C4-2B (cell line): ENCODE measurements around the gene GALNT2.

ENCODE experiments used
- ZFX ChIP-seq: fragments of 450-650 bp; IDR thresholded peaks from 2 replicates; pipeline ENCODE4 v1.6.1; 2017
- TF ChIP-seq, protein P1 (sequence below): fragments of 450-650 bp; conservative IDR thresholded peaks from 2 replicates; pipeline ENCODE4 v1.5.1; 2017; ENCODE audit warnings: mild to moderate bottlenecking

DNA sequence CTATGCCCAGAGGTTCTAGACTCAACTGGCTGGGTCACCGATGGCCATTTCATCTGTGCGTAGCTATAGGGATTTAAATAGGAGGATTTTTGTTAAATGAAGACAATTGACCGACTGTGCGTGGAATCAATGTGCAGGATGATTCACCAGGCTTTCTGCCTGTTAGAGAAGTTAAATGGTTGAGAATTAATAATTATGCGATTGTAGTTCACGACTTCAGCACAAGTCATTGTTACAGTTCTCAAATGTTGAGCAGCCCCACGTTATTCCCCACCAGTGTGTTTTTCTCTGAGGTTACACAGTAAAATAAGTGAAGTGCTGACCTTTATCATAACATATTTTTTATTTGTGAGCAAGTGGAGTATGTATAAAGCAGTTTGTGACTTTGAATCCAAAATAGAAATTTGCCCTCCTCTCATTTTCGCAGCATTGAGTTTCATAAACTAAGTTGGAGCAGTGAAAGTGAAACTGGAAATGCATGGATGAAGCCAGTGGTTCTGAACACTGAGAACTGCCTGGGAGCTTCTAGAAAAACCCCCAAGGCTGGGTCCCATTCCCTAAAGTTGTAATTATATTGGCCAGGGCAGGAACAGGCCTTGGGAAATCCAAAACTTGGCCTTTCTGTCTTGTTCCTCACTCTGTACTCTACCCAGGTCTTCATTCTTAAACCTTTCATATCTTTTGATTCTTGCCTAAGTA lies 102.6 kb downstream of the GALNT2 start:
- TF ChIP-seq, protein P1, sequence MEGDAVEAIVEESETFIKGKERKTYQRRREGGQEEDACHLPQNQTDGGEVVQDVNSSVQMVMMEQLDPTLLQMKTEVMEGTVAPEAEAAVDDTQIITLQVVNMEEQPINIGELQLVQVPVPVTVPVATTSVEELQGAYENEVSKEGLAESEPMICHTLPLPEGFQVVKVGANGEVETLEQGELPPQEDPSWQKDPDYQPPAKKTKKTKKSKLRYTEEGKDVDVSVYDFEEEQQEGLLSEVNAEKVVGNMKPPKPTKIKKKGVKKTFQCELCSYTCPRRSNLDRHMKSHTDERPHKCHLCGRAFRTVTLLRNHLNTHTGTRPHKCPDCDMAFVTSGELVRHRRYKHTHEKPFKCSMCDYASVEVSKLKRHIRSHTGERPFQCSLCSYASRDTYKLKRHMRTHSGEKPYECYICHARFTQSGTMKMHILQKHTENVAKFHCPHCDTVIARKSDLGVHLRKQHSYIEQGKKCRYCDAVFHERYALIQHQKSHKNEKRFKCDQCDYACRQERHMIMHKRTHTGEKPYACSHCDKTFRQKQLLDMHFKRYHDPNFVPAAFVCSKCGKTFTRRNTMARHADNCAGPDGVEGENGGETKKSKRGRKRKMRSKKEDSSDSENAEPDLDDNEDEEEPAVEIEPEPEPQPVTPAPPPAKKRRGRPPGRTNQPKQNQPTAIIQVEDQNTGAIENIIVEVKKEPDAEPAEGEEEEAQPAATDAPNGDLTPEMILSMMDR = no peak
- TF ChIP-seq ZFX = no peak
